C4-2B (cell line): ENCODE measurements around the gene SLC25A47.
"Not testable (repeated sequence)": the region's sequence is repeated elsewhere in the genome, so short reads cannot be mapped to it uniquely, and the experiment has no call there.

ENCODE experiments used
- H3K27ac ChIP-seq: fragments of 450-650 bp; 2 replicates; pipeline ENCODE4 v1.5.1; 2017
- CTCF ChIP-seq: fragments of 450-650 bp; conservative IDR thresholded peaks from 2 replicates; pipeline ENCODE4 v1.5.1; 2017; ENCODE audit warnings: mild to moderate bottlenecking
- ZFX ChIP-seq: fragments of 450-650 bp; IDR thresholded peaks from 2 replicates; pipeline ENCODE4 v1.6.1; 2017

The SLC25A47 gene

GRCh38 chr14:100292776-100293461, 30.2 kb upstream of the SLC25A47 start:
- H3K27ac ChIP-seq, result no peak overlapping the region
- TF ChIP-seq CTCF, result no peak
- no peak for TF ChIP-seq ZFX

DNA sequence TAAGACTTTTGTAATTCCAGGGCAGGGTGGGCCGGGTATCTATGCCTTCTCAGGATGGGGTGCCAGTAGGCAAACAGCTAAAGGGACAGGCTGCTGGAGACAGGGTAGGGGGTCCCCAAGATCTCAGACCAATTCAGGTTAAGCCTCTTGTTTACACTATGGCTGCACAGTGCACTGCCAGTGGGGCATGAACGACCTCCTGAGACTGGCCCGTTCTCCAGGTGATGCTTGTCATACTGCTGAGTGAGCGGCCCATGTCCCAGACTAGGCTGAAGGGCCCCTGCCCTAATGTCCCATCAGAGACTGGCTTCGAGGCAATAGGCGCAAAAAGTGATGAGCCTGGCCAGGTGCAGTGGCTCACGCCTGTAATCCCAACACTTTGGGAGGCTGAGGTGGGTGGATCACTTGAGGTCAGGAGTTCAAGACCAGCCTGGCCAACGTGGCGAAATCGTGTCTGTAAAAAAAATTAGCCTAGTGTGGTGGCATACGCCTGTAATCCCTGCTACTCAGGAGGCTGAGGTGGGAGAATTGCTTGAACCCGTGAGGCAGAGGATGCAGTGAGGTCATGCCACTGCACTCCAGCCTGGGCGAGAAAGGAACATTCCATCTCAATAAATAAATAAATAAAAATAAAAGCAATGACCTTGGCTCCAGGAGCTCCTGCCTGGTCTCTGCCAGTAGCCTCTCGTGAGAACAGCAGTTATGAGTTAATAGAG, 29.5 kb upstream of the SLC25A47 start:
- H3K27ac ChIP-seq, result no peak overlapping the region

GRCh38 chr14:100294213-100294962, 28.8 kb upstream of the SLC25A47 start:
- TF ChIP-seq ZFX, result no peak
- no peak for TF ChIP-seq CTCF
- no peak overlapping the region for H3K27ac ChIP-seq

More for the DNA sequence above, 29.5 kb upstream of the SLC25A47 start:
- TF ChIP-seq CTCF (no peak), ZFX (no peak)

GRCh38 chr14:100294963-100295330, 28.2 kb upstream of the SLC25A47 start:
- TF ChIP-seq CTCF, result no peak
- H3K27ac ChIP-seq, result no peak overlapping the region

DNA sequence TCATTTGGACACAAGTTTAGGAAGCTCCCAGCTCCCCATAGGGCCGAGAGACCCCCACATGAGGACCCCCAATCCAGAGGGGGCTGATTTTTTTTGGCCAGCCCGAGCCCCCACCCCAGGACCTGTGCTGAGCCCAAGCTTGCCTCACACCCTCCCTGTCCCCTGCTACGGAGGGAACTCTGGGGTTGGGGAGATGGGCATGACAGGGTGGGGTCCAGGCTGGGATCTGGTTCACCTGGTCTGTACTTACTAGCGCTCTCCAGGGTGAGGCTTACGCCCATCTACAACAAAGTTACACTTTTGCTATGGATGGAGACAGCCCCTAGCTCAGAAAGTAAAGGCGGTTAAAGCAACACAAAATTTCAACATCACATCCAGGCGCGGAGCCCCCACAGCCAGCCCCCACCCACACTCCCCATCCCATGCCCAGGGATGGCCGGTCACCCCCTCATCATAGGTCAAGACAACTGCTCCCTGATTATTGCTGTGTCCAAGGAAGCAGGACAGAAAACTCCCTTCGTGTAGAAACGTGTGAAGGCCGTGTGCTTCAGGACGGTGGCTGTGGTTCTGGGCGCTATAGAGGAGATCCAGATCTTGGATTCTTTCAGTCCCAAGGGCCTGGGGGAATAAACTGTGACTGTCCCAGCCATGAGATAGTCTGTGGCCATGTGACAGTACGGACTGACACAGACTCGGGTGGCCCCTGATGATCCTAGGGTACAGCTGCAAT, 27.6 kb upstream of the SLC25A47 start:
- TF ChIP-seq CTCF, result no peak

GRCh38 chr14:100296106-100296651, 27.0 kb upstream of the SLC25A47 start:
- TF ChIP-seq CTCF (no peak), ZFX (no peak)
- H3K27ac ChIP-seq, result no peak overlapping the region

More for the DNA sequence above, 27.6 kb upstream of the SLC25A47 start:
- H3K27ac ChIP-seq, result no peak overlapping the region

DNA sequence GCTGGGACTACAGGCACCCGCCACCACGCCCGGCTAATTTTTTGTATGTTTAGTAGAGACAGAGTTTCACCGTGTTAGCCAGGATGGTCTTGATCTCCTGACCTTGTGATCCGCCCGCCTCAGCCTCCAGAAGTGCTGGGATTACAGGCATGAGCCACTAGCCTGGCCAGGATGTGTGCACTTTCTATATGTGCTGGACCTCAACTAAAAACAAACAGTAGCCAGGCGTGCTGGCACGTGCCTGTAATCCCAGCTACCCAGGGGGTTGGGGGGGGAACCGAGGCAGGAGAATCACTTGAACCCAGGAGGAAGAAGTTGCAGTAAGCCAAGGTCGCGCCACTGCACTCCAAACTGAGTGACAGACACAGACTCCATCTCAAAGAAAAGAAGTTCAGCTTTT, 26.4 kb upstream of the SLC25A47 start:
- H3K27ac ChIP-seq, result not testable (repeated sequence)
